HS-5 (cell line): Measurements from ENCODE around the gene OR51S1.
"Not testable (repeated sequence)": the region's sequence is repeated elsewhere in the genome, so short reads cannot be mapped to it uniquely, and the experiment has no call there.

Source experiments
- DNase-seq: peaks from one replicate; pipeline ENCODE4 v3.0.0-alpha.2; 2012; ENCODE audit warnings: low read depth

Gene OR51S1, protein sequence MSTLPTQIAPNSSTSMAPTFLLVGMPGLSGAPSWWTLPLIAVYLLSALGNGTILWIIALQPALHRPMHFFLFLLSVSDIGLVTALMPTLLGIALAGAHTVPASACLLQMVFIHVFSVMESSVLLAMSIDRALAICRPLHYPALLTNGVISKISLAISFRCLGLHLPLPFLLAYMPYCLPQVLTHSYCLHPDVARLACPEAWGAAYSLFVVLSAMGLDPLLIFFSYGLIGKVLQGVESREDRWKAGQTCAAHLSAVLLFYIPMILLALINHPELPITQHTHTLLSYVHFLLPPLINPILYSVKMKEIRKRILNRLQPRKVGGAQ

GRCh38 chr11:4848908-4849532 lies at the start of gene OR51S1:
Gene OR51S1, minus strand, starts transcription at chr11:4849208. Its CDS starts 0 bp downstream, at chr11:4849208.
- DNase-seq: no peak

DNA sequence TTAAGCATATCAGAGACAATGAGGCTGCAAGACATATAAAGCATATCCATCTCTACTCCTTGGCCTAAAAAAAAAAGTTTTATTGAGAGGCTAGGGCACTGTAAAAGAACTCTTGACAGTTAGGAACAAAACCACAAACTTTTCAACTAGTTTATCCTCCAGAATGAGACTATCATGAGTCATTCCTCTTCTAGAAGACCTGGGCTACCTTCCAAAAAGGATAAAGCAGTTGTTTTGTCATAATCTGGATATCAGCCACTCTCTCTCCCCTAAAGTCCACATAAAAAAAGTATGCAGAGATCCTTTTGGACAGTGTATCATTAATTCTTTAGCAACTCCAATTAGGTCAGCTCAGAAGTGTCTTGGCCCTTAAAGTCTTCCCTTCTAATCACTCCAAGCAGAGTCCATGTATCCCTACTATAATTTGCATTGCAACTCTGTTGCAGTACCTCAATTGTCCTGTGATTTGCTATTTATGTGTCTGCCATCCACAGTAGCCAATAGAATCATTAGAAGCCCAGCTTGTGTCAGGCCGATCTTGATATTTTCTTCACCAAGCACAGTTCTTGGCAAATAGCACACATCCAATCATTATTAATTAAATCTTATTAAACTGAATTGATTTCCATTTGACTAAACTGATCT lies 43.1 kb upstream of the OR51S1 start:
- DNase-seq: peak; percentile 86

GRCh38 chr11:4890279-4890678 lies 41.3 kb upstream of the OR51S1 start:
- no peak for DNase-seq

- DNase-seq: no peak
Measured at GRCh38 chr11:4887591-4887990, 38.6 kb upstream of the OR51S1 start.

- DNase-seq: no peak
Measured at GRCh38 chr11:4886186-4886585, 37.2 kb upstream of the OR51S1 start.

GRCh38 chr11:4884361-4884760 lies 35.4 kb upstream of the OR51S1 start:
- no peak for DNase-seq

DNA sequence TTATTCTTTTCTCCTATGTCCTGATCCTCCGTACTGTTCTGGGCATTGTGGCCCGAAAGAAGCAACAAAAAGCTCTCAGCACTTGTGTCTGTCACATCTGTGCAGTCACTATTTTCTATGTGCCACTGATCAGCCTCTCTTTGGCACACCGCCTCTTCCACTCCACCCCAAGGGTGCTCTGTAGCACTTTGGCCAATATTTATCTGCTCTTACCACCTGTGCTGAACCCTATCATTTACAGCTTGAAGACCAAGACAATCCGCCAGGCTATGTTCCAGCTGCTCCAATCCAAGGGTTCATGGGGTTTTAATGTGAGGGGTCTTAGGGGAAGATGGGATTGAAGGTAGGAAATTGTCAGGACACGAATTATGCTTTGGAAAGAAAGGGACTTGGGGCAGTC lies 33.5 kb upstream of the OR51S1 start:
- DNase-seq: no peak

- DNase-seq: no peak
Measured at GRCh38 chr11:4881860-4882500, 33.0 kb upstream of the OR51S1 start, which contains the start of gene OR51T1. Gene OR51T1, plus strand, starts transcription at chr11:4881900. Its CDS starts 0 bp downstream, at chr11:4881900.

DNA sequence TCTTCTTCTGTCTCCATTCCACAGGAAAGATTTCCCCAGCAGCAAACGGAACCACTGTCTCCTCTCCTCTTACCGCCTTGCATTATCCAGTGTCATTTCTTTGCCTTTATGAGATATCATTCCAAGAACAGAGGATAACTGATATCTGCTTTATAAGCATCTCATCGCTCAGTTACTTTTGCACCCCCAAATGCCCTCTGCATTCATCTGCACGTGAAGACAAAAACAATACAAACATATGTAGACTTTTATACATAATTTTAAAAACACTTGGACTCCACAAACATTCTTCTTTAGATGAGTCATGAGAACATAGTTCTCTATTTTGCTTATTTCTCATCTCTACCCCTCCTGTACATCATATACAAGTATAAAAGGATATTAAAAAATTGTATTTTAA lies 32.2 kb upstream of the OR51S1 start:
- no peak for DNase-seq

DNA sequence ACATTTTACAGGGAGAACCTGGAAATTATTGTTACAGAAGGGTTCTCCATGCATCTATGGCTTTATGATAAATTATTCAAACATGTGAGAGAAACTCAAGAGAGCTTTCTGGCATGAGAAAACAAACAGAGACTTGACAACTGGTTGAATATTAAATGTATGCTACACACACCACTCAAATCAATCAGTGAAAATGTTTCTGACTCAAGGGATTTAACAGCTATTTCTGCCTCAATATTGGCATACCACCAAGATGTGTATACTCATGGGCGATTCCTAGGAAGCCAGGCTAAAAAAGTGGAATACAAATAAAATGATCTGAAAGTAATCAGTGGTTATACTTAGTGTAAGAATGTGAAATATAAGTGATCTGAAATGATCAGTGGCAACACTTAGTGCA lies 16.8 kb upstream of the OR51S1 start:
- DNase-seq: no peak

DNA sequence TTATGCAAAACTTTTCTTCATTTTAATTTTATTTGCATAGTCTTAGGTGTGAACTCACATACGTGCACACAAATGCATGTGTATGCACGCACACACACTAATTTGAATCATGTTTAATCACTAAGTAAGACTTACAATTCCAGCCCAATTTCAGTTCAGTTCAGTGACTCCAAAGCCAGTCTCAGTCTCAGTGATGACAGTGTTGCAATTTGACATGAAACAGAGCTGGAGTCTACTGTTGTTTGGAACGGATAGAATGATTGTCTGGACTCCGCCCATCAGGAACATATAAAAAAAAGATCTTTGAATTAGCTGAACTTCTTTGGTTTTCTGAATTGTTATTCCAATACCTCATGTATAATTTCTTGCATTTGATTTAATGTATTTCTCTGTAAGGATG lies 14.9 kb upstream of the OR51S1 start:
- DNase-seq: no peak

GRCh38 chr11:4862447-4863236 lies 13.6 kb upstream of the OR51S1 start:
- no peak for DNase-seq

DNA sequence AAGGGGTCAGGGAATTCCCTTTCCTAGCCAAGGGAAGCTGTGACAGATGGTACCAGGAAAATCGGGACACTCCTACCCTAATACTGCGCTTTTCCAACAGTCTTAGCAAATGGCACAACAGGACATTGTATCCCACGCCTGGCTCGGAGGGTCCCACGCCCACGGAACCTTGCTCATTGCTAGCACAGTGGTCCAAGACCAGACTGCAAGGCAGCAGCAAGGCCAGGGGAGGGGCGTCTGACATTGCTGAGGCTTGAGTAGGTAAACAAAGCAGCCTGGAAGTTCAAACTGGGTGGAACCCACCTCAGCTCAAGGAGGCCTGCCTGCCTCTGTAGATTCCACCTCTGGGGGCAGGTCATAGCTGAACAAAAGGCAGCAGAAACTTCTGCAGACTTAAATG lies 5.3 kb upstream of the OR51S1 start:
- not testable (repeated sequence) for DNase-seq

GRCh38 chr11:4851033-4851432 lies 2.0 kb upstream of the OR51S1 start:
- DNase-seq: no peak

DNA sequence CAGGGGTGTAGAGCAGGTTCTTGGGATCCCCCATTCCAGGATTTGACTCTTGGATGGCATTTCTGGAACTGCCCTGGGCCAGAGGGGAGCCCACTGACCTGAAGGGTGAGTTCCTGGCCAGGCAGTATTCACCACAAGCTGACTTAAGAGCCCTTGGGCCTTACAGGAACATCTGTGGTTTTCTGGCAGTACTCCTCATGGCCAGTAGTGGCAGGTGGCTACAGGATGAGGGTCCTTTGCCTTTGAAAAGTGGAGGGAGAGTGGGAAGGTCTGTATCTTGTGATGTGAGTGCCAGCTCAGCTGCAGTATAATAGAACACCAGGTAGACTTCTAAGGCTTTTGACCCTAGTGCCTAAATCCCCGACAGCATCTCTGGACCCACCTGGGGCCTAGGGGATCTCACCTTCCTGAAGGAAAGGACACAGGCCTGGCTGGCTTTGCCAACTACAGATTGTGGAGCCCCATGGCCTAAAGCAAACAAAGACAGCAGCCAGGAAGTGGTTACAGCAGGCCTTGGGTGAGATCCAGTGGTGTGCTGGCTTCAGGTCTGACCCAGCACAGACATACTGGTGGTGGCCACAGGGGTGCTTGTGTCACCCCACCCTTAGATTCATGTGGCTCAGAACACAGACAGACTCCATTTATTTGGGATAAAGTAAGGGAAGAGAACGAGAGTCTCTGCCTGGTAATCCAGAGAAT lies 9.0 kb downstream of the OR51S1 start:
- DNase-seq: no peak

DNA sequence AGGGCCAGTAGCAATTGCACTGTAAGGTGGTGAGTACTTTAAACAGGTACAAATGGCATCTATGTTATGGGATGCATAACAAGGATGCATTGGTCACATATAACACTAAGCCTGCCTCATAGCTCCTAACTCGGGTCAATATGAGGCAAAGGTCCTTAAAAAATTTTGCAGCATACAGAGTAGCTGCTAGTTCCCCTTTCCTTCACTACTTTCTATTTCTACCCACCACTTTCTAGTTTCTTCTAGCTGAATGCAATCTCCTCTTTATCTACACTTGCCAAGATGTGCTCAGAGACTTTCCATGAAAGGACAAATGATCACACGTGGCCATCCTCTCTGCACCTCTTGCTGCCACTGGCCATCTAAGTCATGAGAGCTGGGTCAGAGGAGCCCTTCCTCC lies 18.1 kb downstream of the OR51S1 start:
- DNase-seq: no peak

GRCh38 chr11:4830346-4830745 lies 18.7 kb downstream of the OR51S1 start:
- DNase-seq: no peak

GRCh38 chr11:4826425-4826824 lies 22.6 kb downstream of the OR51S1 start:
- DNase-seq: no peak

DNA sequence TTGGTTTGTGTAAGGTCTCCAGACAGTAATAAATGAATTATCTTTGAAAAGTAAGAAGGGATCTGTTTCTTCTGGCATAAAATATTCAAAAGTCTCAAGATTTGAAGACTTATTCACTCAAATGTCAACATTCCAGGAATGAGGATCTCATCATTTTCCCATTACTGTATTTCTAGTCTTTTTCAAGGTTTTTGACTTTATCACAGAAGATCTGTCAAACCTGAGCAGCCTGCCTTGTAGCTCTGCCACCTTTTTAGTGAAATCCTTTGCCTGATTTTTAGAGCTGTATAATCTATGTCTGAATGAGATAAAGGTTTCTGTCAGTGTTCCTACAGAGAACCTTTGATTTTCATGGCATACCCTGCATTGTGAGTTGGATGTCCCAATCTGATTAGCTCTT lies 23.9 kb downstream of the OR51S1 start:
- DNase-seq: no peak

GRCh38 chr11:4821021-4821420 lies 28.0 kb downstream of the OR51S1 start, which contains the start of gene OR51F2:
Gene OR51F2, plus strand, starts transcription at chr11:4821321. Its CDS starts 101 bp downstream, at chr11:4821422.
- DNase-seq: no peak

DNA sequence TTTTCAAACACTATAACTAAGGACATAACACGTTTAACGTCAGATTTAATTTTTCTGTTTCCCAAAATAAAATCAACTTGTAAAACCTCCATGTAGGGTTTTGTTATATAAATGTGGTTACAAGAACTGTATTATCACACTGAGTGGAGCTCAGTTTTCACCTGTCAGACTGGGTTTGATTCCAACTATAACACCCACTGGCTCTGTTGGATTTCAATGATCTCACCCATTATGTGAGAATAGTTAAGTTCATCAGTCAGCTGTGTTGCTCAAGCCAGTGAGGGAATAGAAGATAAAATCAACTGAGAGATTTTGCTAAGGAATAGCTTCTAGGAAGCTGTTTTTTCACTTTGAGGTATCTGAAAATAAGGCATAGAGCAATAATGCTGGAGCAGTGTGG lies 39.8 kb downstream of the OR51S1 start:
- no peak for DNase-seq
